HL-60 (cell line): ENCODE data around the gene FNDC5.

Source experiments
- DNase-seq, 2 experiments: peaks; one replicate each; pipeline ENCODE4 v3.0.0-alpha.2; 2010 to 2020; ENCODE audit warnings: low read depth in 1 of 2, low spot score in 1 of 2
- H3K27ac ChIP-seq: fragments of 250-450 bp; sonication (Bioruptor Pico); replicated peaks from 2 replicates; pipeline ENCODE4 v1.5.1; 2020; ENCODE audit warnings: mild to moderate bottlenecking, moderate library complexity
- H3K27me3 ChIP-seq: fragments of 250-450 bp; sonication (Bioruptor Pico); 2 replicates; pipeline ENCODE4 v1.5.1; 2021; ENCODE audit warnings: mild to moderate bottlenecking, moderate library complexity; ENCODE audit not compliant: insufficient read depth, poor library complexity, severe bottlenecking
- H3K4me3 ChIP-seq: replicated peaks from 2 replicates; pipeline ENCODE4 v1.5.1; 2011; ENCODE audit warnings: mild to moderate bottlenecking, control low read depth, low read length; ENCODE audit not compliant: insufficient read depth
- CTCF ChIP-seq: IDR thresholded peaks from one replicate; pipeline ENCODE4 v1.5.1; 2011; ENCODE audit warnings: low read length, control low read depth, inconsistent platforms; ENCODE audit not compliant: insufficient read depth
- GABPA ChIP-seq: IDR thresholded peaks from 2 replicates; pipeline ENCODE4 v1.6.1; 2012; ENCODE audit warnings: low read depth
- POLR2AphosphoS5 ChIP-seq: IDR thresholded peaks from 2 replicates; pipeline ENCODE4 v1.6.1; 2012; ENCODE audit warnings: low read depth
- SPI1 ChIP-seq: IDR thresholded peaks from 2 replicates; pipeline ENCODE4 v1.6.1; 2012; ENCODE audit warnings: low read depth, mild to moderate bottlenecking, borderline replicate concordance
- TF ChIP-seq, protein P1 (sequence below): IDR thresholded peaks from 2 replicates; pipeline ENCODE4 v1.6.1; 2012; ENCODE audit warnings: low read depth; ENCODE audit not compliant: insufficient replicate concordance

Gene FNDC5

GRCh38 chr1:32917521-32917920 is 46.8 kb upstream of the FNDC5 start:
- DNase-seq = no peak
- no peak overlapping the region for H3K27ac ChIP-seq
- H3K4me3 ChIP-seq = no peak overlapping the region
- peaks cover 12% of the 10 kb centered on the region for H3K27me3 ChIP-seq
- TF ChIP-seq, protein P1, sequence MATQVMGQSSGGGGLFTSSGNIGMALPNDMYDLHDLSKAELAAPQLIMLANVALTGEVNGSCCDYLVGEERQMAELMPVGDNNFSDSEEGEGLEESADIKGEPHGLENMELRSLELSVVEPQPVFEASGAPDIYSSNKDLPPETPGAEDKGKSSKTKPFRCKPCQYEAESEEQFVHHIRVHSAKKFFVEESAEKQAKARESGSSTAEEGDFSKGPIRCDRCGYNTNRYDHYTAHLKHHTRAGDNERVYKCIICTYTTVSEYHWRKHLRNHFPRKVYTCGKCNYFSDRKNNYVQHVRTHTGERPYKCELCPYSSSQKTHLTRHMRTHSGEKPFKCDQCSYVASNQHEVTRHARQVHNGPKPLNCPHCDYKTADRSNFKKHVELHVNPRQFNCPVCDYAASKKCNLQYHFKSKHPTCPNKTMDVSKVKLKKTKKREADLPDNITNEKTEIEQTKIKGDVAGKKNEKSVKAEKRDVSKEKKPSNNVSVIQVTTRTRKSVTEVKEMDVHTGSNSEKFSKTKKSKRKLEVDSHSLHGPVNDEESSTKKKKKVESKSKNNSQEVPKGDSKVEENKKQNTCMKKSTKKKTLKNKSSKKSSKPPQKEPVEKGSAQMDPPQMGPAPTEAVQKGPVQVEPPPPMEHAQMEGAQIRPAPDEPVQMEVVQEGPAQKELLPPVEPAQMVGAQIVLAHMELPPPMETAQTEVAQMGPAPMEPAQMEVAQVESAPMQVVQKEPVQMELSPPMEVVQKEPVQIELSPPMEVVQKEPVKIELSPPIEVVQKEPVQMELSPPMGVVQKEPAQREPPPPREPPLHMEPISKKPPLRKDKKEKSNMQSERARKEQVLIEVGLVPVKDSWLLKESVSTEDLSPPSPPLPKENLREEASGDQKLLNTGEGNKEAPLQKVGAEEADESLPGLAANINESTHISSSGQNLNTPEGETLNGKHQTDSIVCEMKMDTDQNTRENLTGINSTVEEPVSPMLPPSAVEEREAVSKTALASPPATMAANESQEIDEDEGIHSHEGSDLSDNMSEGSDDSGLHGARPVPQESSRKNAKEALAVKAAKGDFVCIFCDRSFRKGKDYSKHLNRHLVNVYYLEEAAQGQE = no peak
- TF ChIP-seq POLR2AphosphoS5 (no peak), CTCF (no peak), SPI1 (no peak), GABPA (no peak)

GRCh38 chr1:32915766-32916706 is 45.3 kb upstream of the FNDC5 start:
- TF ChIP-seq CTCF (no peak), GABPA (no peak), SPI1 (no peak), POLR2AphosphoS5 (no peak)
- TF ChIP-seq, protein P1 = no peak
- DNase-seq = no peak
- Histone ChIP-seq H3K27ac (no peak overlapping the region), H3K4me3 (no peak overlapping the region), H3K27me3 (peaks cover 12% of the 10 kb centered on the region)

DNA sequence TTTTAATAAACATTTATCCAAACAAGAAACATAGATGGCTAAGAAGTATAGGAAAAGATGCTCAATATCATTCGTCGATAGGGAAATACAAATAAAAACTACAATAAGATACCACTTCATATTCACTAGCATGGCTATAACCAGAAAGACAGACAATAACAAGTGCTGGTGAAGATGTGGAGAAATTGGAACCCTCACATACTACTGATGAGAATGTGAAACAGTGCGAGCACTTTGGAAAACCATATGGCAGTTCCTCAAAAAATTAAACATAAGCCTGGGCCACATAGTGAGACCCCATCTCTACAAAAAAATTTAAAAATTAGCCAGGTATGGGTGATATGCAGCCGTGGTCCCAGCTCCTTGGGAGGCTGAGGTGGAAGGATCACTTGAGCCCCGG is 39.6 kb upstream of the FNDC5 start:
- no peak overlapping the region for H3K27ac ChIP-seq
- DNase-seq = no peak
- H3K4me3 ChIP-seq = no peak overlapping the region
- TF ChIP-seq GABPA = no peak
- TF ChIP-seq, protein P1 = no peak
- no peak for TF ChIP-seq CTCF
- no peak for TF ChIP-seq SPI1
- TF ChIP-seq POLR2AphosphoS5 = no peak
- peaks cover 4% of the 10 kb centered on the region for H3K27me3 ChIP-seq
